GM12865 (cell line): ENCODE results near the gene NUDCD2.

Source experiments
- DNase-seq: peaks from one replicate; pipeline ENCODE4 v3.0.0; 2010; ENCODE audit warnings: low read depth
- H3K4me3 ChIP-seq: 2 replicates; pipeline ENCODE4 v1.5.1; 2011; ENCODE audit warnings: mild to moderate bottlenecking, low read depth, low read length, control low read depth
- TF ChIP-seq, protein P1 (sequence below): IDR thresholded peaks from 2 replicates; pipeline ENCODE4 v1.5.1; 2011; ENCODE audit warnings: low read length, control low read depth, low read depth, inconsistent platforms; ENCODE audit not compliant: insufficient read depth; ENCODE audit errors: missing control alignments

Gene NUDCD2, protein sequence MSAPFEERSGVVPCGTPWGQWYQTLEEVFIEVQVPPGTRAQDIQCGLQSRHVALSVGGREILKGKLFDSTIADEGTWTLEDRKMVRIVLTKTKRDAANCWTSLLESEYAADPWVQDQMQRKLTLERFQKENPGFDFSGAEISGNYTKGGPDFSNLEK

DNA sequence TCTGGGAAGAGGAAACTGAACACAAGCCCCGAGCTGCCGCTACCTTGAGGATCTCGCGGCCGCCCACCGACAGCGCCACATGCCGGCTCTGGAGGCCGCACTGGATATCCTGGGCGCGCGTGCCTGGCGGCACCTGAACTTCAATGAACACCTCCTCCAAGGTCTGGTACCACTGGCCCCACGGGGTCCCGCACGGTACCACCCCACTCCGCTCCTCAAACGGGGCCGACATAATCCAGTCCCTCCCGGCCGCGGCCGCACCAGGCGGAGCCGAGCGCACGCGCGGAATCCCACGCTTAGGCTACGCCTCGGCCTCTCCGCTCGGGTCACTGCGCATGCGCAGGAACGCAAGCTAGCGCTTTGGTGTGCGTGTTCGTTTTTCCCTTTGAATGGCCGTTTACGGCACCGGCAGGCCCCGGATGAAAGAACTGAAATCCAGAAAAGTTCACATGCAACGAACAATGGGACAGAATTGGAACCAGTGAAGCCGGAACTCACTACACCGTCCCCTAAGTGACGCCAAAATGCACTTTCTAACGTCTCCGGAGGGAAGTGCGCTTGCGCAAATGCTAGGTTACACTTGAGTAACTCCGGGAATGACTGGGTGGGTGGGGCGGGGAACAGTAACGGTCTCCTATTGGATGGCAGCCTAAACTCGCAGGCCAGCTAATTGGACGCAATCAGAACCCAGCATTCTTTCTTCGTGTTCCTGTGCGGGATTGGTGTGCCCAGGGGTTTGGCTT, at the start of gene NUDCD2:
Gene NUDCD2, minus strand, starts transcription at position 284 of the 743 bp plus-strand sequence. Its CDS starts 52 bp downstream, at position 232.
- TF ChIP-seq, protein P1, sequence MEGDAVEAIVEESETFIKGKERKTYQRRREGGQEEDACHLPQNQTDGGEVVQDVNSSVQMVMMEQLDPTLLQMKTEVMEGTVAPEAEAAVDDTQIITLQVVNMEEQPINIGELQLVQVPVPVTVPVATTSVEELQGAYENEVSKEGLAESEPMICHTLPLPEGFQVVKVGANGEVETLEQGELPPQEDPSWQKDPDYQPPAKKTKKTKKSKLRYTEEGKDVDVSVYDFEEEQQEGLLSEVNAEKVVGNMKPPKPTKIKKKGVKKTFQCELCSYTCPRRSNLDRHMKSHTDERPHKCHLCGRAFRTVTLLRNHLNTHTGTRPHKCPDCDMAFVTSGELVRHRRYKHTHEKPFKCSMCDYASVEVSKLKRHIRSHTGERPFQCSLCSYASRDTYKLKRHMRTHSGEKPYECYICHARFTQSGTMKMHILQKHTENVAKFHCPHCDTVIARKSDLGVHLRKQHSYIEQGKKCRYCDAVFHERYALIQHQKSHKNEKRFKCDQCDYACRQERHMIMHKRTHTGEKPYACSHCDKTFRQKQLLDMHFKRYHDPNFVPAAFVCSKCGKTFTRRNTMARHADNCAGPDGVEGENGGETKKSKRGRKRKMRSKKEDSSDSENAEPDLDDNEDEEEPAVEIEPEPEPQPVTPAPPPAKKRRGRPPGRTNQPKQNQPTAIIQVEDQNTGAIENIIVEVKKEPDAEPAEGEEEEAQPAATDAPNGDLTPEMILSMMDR: peak; percentile 30
- H3K4me3 ChIP-seq: peak within 1 kb of the TSS; percentile 89
- DNase-seq: peak; percentile 99

DNA sequence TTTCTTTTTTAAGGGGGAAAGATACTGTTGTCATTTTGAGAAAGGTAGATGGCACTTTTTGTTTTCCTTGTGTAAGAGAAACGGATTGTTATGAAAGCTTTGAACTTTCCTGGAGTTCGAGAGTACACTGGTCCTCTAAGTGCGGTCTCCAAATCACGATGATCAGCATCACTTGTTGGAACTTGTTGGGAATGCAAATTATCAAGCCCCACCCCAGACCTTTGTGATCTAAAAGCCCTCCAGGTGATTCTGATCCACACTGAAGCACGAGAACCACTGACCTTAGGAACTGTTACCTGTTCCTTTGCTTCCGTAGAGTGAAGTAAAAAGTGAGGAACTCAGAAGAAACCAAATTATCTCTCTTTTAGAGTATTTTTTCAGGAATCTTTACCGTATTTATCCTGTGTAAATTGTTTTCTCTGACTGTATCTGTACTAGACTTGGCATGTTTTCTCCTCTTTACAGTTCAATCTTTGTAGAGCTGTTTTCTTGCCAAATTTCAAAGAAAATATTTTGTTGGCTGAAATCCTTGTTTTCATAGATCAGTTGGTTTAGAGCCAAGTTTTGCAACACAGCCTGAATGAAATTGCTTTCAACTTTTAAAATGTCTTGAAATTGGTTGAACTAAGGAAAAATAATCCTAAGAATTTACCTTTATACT, 49.5 kb upstream of the NUDCD2 start:
- peak overlapping the region; percentile 38 for H3K4me3 ChIP-seq
- TF ChIP-seq, protein P1: no peak
- peak; percentile 30 for DNase-seq

DNA sequence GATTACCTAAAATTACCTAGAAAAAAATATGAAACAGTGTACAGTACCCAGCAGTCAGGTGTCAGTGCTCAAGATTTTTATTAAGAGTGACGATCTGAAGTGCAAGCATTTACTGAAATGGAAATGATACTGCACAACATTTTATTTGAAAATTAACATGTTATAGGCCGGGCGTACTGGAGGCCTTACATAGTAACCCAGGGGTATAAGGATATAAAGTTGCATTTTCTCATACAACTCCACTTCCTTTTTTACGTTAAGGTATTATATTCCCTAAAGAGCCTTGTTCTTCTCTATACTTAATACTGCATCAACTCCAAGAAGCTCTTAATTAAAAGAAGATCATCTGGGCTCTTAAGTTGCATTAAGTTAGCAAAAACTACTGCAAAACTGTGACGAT, 48.9 kb upstream of the NUDCD2 start:
- TF ChIP-seq, protein P1: no peak
- peak overlapping the region; percentile 38 for H3K4me3 ChIP-seq
- DNase-seq: no peak

DNA sequence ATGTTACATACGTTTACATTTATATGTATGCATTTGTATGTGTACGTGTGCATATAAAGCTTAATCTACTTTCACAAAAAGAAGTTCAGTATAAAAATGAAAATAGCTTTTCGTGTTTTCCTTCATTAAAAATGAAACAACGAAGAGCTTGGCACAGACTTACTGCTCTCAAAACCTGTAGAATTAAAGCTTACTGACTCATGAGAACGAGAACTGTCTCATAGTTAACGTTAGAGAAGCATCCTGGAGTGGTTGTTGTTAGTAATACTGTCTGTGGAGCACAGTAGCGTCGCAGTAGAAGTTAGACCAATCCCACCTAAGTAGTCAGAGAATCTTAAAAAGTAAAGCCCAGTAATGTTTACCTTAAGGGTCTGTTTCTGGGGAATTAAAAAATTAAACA, 46.8 kb upstream of the NUDCD2 start:
- peak overlapping the region; percentile 58 for H3K4me3 ChIP-seq
- TF ChIP-seq, protein P1: no peak
- peak; percentile 32 for DNase-seq

DNA sequence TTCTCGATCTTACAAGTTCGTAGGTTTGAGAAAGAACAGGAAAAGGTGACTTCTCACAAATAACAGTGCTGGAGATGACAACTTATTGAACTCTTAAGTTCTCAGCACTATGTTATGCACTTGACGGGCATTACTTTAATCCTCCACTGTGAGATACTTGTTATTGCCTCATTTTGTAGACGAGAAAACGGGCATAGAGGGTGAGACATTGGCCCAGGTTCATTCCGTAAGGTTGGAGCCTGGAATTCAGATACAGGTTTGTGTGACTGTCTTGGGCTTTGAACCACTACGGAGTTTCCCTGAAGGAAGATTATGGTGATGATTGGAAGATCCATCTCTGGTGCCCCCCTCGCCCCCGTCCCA, 46.2 kb upstream of the NUDCD2 start:
- DNase-seq: no peak
- TF ChIP-seq, protein P1: no peak
- peak overlapping the region; percentile 58 for H3K4me3 ChIP-seq

DNA sequence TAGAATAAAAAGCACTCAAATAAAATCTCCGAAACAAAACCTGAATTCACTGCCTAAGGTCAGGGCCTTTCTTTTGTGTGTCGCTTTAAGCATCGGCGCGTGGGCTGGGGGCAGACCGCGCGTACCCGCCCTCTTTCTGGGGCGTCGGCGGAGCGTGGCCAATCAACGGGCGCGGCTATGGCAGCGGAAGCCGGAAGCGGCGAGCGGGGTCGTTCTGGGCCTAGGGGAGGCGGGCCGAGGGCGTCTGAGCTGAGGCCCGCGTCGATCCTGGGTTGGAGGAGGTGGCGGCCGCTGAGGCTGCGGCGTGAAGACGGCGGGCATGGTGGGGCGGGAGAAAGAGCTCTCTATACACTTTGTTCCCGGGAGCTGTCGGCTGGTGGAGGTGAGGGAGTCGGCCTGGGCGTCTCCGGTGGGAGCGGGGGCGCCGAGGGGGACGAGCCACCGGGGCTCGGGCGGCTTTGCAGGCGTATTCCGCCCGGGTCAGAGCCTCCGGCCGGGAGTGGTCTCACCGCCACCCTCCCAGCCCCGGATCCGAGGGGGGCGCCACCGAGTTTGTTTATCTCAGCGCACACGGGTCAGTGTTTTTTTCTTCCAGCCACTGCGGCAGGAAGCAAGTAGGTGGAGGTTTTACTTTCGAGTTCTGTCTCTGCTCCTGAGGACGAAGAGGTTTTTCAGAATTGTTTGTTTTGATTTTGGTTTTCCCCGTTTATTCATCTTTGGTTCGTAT, 45.6 kb upstream of the NUDCD2 start, which contains the start of gene MAT2B:
Gene MAT2B, plus strand, starts transcription at position 252 of the 727 bp plus-strand sequence. Its CDS starts 68 bp downstream, at position 320.
- H3K4me3 ChIP-seq: peak within 1 kb of the TSS; percentile 58
- TF ChIP-seq, protein P1: peak; percentile 51
- DNase-seq: peak; percentile 97
